Neural cell (in vitro differentiated cells): ENCODE data around the gene CRIM1. TPM values are rescaled to one million over a fixed set of nuclear protein-coding genes. Genes with fewer than 3 reads are reported as not detected.

ENCODE experiments used
- H2AFZ ChIP-seq: fragments of 200-600, 300-800 bp; sonication (generic), shearing (Covaris generic); 2 replicates; pipeline ENCODE4 v1.6.0; 2014; ENCODE audit warnings: low read depth, mild to moderate bottlenecking, antibody characterized with exemption, low read length, moderate library complexity
- H3F3A ChIP-seq: fragments of 200-600 bp; shearing (Covaris generic); 2 replicates; pipeline ENCODE4 v1.6.1; 2016; ENCODE audit warnings: mild to moderate bottlenecking, moderate library complexity, mixed read lengths, antibody characterized with exemption, low read length; ENCODE audit not compliant: insufficient read depth, poor library complexity, severe bottlenecking
- H3K27ac ChIP-seq: fragments of 200-600, 300-800 bp; sonication (generic), shearing (Covaris generic); 2 replicates; pipeline ENCODE4 v1.5.1; 2014; ENCODE audit warnings: mild to moderate bottlenecking, low read length, moderate library complexity
- H3K27me3 ChIP-seq: fragments of 300-800, 200-600 bp; sonication (generic), shearing (Covaris generic); 2 replicates; pipeline ENCODE4 v1.6.0; 2014; ENCODE audit warnings: mild to moderate bottlenecking, low read depth, low read length, moderate library complexity; ENCODE audit not compliant: insufficient read depth
- H3K36me3 ChIP-seq: fragments of 300-800, 200-600 bp; sonication (generic), shearing (Covaris generic); 2 replicates; pipeline ENCODE4 v1.5.1; 2014; ENCODE audit warnings: mild to moderate bottlenecking, antibody characterized with exemption, low read length, moderate library complexity; ENCODE audit not compliant: insufficient read depth
- H3K4me2 ChIP-seq: fragments of 300-800, 200-600 bp; sonication (generic), shearing (Covaris generic); 2 replicates; pipeline ENCODE4 v1.6.0; 2014; ENCODE audit warnings: mild to moderate bottlenecking, low read length
- H3K4me3 ChIP-seq: fragments of 300-800, 200-600 bp; sonication (generic), shearing (Covaris generic); 2 replicates; pipeline ENCODE4 v1.5.1; 2014; ENCODE audit warnings: mild to moderate bottlenecking, low read length, moderate library complexity
- H3K79me2 ChIP-seq: fragments of 200-600 bp; shearing (Covaris generic); replicated peaks from 2 replicates; pipeline ENCODE4 v1.6.0; 2014; ENCODE audit warnings: mild to moderate bottlenecking, low read length, moderate library complexity; ENCODE audit not compliant: insufficient read depth
- H3K9ac ChIP-seq: fragments of 300-800, 200-600 bp; sonication (generic), shearing (Covaris generic); 2 replicates; pipeline ENCODE4 v1.6.1; 2016; ENCODE audit warnings: mild to moderate bottlenecking, low read length, mixed read lengths
- H3K9me2 ChIP-seq: fragments of 200-600 bp; shearing (Covaris generic); 2 replicates; pipeline ENCODE4 v1.6.1; 2016; ENCODE audit warnings: mild to moderate bottlenecking, low read length, mixed read lengths; ENCODE audit not compliant: insufficient read depth
- H3K9me3 ChIP-seq: fragments of 200-600, 300-800 bp; sonication (generic), shearing (Covaris generic); 2 replicates; pipeline ENCODE4 v1.6.1; 2016; ENCODE audit warnings: mild to moderate bottlenecking, mixed run types, low read length, moderate library complexity, mixed read lengths
- H4K20me1 ChIP-seq: fragments of 200-600 bp; shearing (Covaris generic); 2 replicates; pipeline ENCODE4 v1.6.1; 2016; ENCODE audit warnings: mild to moderate bottlenecking, mixed run types; ENCODE audit not compliant: insufficient read depth
- EP300 ChIP-seq: fragments of 450-650 bp; conservative IDR thresholded peaks from 2 replicates; pipeline ENCODE4 v1.6.1; 2014; ENCODE audit warnings: antibody characterized with exemption, mild to moderate bottlenecking, moderate library complexity; ENCODE audit not compliant: poor library complexity, severe bottlenecking
- EZH2 ChIP-seq: fragments of 200-600, 300-800 bp; shearing (Covaris generic), sonication (generic); IDR thresholded peaks from 2 replicates; pipeline ENCODE4 v1.6.1; 2014; ENCODE audit warnings: antibody characterized with exemption, low read length, borderline replicate concordance, mild to moderate bottlenecking; ENCODE audit not compliant: insufficient read depth, poor library complexity, severe bottlenecking
- MXI1 ChIP-seq: fragments of 450-650 bp; conservative IDR thresholded peaks from 2 replicates; pipeline ENCODE4 v1.6.1; 2014; ENCODE audit warnings: antibody characterized with exemption, mild to moderate bottlenecking; ENCODE audit not compliant: poor library complexity, severe bottlenecking
- POLR2AphosphoS5 ChIP-seq: IDR thresholded peaks from 2 replicates; pipeline ENCODE4 v1.6.1; 2012
- RAD21 ChIP-seq: fragments of 450-650 bp; conservative IDR thresholded peaks from 2 replicates; pipeline ENCODE4 v1.6.1; 2014; ENCODE audit warnings: antibody characterized with exemption, mild to moderate bottlenecking, moderate library complexity
- SMC3 ChIP-seq: fragments of 450-650 bp; conservative IDR thresholded peaks from 2 replicates; pipeline ENCODE4 v1.6.1; 2014; ENCODE audit warnings: antibody characterized with exemption, mild to moderate bottlenecking, moderate library complexity; ENCODE audit not compliant: poor library complexity
- TAF1 ChIP-seq: IDR thresholded peaks from 2 replicates; pipeline ENCODE4 v1.6.1; 2012; ENCODE audit warnings: low read depth
- polyA plus RNA-seq: library from polyadenylated mRNA; depleted of rRNA; stranded (reverse); fragments of >200 nt; gene quantifications from 2 replicates; pipeline ENCODE4 v1.2.3, GENCODE V29; 2014
- TF ChIP-seq, protein P1 (sequence below): fragments of 450-650 bp; IDR thresholded peaks from 2 replicates; pipeline ENCODE4 v1.5.1; 2014; ENCODE audit warnings: antibody characterized with exemption, mild to moderate bottlenecking, moderate library complexity; ENCODE audit not compliant: poor library complexity, severe bottlenecking
- TF ChIP-seq, protein P2 (sequence below): IDR thresholded peaks from 2 replicates; pipeline ENCODE4 v1.6.1; 2012; ENCODE audit warnings: borderline replicate concordance

Gene CRIM1
- polyA plus RNA-seq, 1 donor from 2014 or later, result 6.7 TPM

DNA sequence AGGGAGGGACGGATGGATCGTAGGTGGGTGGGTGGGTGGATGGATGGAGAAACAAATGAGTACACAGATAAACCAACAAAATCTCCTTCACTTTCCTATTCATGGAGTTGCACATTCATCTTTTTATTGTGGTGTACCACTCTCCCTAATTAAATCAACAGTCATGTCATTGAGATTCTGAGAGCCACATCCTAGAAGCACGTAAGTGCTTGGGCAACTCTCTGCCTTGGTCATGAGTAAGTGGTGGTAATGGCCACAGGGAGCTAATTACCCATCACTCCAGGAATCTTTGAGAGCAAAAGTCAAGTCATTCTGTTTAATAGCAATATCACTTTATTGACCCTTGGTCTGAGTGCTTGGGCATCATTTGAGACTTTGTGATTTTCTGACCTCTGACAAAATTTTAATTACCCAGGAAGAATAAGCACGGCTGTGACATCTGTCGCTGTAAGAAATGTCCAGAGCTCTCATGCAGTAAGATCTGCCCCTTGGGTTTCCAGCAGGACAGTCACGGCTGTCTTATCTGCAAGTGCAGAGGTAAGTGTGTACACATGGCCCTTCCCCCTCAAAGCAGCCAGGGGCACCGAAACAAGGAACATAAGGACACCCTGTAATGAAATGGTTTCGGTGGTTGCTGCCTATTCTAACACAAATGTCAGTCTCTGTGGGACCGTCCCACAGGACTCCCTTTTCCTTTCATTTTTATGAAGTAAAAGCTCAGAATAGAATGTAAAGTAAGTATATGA, 156.5 kb downstream of the CRIM1 start:
- H3K9ac ChIP-seq, result no peak overlapping the region
- H3K4me3 ChIP-seq, result no peak overlapping the region
- no peaks in the 10 kb centered on the region for H3K9me3 ChIP-seq
- H4K20me1 ChIP-seq, result no peaks in the 10 kb centered on the region
- H3K36me3 ChIP-seq, result no peaks in the 10 kb centered on the region
- H2AFZ ChIP-seq, result no peak overlapping the region
- H3K9me2 ChIP-seq, result no peaks in the 10 kb centered on the region
- no peaks in the 10 kb centered on the region for H3F3A ChIP-seq
- H3K27ac ChIP-seq, result no peak overlapping the region
- no peaks in the 10 kb centered on the region for H3K27me3 ChIP-seq
- H3K4me2 ChIP-seq, result no peak overlapping the region
- no peak for TF ChIP-seq SMC3
- TF ChIP-seq TAF1, result no peak
- TF ChIP-seq, protein P1, sequence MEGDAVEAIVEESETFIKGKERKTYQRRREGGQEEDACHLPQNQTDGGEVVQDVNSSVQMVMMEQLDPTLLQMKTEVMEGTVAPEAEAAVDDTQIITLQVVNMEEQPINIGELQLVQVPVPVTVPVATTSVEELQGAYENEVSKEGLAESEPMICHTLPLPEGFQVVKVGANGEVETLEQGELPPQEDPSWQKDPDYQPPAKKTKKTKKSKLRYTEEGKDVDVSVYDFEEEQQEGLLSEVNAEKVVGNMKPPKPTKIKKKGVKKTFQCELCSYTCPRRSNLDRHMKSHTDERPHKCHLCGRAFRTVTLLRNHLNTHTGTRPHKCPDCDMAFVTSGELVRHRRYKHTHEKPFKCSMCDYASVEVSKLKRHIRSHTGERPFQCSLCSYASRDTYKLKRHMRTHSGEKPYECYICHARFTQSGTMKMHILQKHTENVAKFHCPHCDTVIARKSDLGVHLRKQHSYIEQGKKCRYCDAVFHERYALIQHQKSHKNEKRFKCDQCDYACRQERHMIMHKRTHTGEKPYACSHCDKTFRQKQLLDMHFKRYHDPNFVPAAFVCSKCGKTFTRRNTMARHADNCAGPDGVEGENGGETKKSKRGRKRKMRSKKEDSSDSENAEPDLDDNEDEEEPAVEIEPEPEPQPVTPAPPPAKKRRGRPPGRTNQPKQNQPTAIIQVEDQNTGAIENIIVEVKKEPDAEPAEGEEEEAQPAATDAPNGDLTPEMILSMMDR, result no peak
- no peak for TF ChIP-seq POLR2AphosphoS5
- TF ChIP-seq EZH2, result no peak
- TF ChIP-seq, protein P2, sequence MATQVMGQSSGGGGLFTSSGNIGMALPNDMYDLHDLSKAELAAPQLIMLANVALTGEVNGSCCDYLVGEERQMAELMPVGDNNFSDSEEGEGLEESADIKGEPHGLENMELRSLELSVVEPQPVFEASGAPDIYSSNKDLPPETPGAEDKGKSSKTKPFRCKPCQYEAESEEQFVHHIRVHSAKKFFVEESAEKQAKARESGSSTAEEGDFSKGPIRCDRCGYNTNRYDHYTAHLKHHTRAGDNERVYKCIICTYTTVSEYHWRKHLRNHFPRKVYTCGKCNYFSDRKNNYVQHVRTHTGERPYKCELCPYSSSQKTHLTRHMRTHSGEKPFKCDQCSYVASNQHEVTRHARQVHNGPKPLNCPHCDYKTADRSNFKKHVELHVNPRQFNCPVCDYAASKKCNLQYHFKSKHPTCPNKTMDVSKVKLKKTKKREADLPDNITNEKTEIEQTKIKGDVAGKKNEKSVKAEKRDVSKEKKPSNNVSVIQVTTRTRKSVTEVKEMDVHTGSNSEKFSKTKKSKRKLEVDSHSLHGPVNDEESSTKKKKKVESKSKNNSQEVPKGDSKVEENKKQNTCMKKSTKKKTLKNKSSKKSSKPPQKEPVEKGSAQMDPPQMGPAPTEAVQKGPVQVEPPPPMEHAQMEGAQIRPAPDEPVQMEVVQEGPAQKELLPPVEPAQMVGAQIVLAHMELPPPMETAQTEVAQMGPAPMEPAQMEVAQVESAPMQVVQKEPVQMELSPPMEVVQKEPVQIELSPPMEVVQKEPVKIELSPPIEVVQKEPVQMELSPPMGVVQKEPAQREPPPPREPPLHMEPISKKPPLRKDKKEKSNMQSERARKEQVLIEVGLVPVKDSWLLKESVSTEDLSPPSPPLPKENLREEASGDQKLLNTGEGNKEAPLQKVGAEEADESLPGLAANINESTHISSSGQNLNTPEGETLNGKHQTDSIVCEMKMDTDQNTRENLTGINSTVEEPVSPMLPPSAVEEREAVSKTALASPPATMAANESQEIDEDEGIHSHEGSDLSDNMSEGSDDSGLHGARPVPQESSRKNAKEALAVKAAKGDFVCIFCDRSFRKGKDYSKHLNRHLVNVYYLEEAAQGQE, result no peak
- TF ChIP-seq EP300, result no peak
- TF ChIP-seq MXI1, result no peak
- TF ChIP-seq RAD21, result no peak
- H3K79me2 ChIP-seq, result no peaks in the 10 kb centered on the region

DNA sequence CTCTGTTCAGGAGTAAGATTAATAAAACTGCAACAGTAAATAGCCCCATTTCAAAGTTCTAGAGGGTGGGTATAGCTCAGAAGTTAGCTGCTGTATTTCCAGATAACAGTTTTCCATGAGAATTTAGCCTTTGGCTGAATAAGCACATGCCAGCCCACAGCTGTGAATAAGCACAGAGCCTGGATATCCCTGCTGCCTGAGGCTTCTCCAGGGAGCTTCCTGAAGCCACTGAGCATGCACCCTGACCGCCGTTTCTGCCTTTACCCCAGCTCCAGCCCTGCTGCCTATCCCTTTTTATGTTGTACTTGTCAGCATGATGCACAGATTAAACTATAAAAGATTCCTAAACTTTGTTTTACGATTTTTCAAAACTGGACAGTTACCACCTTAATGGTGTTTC, 157.1 kb downstream of the CRIM1 start:
- Histone ChIP-seq H3K4me3 (no peak overlapping the region), H3F3A (no peaks in the 10 kb centered on the region), H3K36me3 (no peaks in the 10 kb centered on the region), H3K27ac (no peak overlapping the region), H2AFZ (no peak overlapping the region), H3K9me2 (no peaks in the 10 kb centered on the region), H3K9me3 (no peaks in the 10 kb centered on the region), H4K20me1 (no peaks in the 10 kb centered on the region), H3K4me2 (no peak overlapping the region), H3K79me2 (no peaks in the 10 kb centered on the region), H3K27me3 (no peaks in the 10 kb centered on the region), H3K9ac (no peak overlapping the region)
- TF ChIP-seq EP300 (no peak), SMC3 (no peak), TAF1 (no peak), MXI1 (no peak), RAD21 (no peak), EZH2 (no peak), POLR2AphosphoS5 (no peak)
- TF ChIP-seq, protein P2, result no peak
- TF ChIP-seq, protein P1, result no peak
